Measurements from ENCODE around the gene EGFLAM.

DNA sequence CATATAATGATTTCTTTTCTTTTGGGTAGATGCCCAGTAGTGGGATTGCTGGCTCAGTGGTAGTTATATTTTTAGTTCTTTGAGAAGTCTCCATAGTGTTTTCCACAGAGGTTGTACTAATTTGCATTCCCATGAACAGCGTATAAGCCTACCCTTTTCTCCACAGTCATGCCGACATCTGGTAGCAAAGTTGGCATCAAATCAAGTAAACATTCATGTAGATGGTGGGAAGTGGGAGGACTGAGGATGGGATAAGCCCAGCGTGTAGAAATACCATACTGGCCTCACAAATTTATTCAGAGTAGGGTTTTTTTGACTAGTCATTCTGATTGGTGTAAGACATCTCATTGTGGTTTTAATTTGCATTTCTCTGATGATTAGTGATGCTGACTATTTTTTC lies 115.4 kb downstream of the EGFLAM start:
- TF ChIP-seq, protein P1, sequence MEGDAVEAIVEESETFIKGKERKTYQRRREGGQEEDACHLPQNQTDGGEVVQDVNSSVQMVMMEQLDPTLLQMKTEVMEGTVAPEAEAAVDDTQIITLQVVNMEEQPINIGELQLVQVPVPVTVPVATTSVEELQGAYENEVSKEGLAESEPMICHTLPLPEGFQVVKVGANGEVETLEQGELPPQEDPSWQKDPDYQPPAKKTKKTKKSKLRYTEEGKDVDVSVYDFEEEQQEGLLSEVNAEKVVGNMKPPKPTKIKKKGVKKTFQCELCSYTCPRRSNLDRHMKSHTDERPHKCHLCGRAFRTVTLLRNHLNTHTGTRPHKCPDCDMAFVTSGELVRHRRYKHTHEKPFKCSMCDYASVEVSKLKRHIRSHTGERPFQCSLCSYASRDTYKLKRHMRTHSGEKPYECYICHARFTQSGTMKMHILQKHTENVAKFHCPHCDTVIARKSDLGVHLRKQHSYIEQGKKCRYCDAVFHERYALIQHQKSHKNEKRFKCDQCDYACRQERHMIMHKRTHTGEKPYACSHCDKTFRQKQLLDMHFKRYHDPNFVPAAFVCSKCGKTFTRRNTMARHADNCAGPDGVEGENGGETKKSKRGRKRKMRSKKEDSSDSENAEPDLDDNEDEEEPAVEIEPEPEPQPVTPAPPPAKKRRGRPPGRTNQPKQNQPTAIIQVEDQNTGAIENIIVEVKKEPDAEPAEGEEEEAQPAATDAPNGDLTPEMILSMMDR (IDR thresholded peaks at IDR 0.05; ENCODE audit: insufficient read depth, low read length, poor library complexity, severe bottlenecking): no peak
- no peak for TF ChIP-seq EZH2phosphoT487 (conservative IDR thresholded peaks at IDR 0.05; ENCODE audit: low read length)
